HG03097 (cell line): Measurements from ENCODE around the gene IGFBPL1.

Source experiments
- ATAC-seq: cut with Tn5 transposase; IDR thresholded peaks from one replicate; pipeline ENCODE4 v1.9.1; 2021; ENCODE audit not compliant: unreplicated experiment, low FRiP score

Gene IGFBPL1

DNA sequence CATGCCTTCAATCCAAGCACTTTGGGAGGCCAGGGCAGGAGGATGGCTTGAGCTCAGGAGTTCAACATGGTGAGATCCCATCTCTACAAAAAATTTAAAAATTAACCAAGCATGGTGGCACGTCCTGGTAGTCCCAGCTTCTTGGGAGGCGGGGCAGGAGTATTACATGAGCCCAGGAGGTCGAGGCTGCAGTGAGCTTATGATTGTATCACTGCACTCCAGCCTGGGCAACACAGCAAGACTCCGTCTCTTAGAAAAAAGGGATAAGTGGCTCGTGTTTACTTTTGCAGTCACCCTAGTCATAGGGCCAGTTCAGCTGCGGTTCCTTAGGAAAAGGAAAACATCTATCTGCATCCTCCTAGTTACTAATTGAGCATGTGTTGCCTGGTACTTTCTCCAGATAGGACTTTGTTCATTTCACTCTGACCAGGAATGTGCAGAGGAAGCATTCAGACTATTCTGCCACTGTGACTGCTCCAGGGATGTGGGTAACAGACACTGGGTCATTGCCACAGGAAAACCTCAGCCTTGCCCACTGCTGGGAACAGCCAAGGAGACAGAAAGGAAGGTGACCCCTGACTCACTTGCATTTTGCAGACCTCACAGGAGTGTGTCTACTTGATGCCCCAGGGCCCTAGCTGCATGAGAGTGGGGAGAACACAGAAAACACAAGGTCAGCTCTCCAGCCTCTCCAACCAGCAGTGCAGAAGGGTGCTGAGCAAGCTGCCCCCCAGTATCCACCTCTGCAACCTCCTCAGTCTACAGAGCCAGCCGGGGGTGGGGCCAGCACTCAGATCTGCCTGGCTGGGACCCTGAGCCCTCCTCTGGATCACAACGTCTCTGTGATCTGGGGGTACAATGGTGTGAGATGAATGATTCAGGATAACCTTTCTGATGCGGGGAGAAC, 65.6 kb downstream of the IGFBPL1 start:
- no peak for ATAC-seq

DNA sequence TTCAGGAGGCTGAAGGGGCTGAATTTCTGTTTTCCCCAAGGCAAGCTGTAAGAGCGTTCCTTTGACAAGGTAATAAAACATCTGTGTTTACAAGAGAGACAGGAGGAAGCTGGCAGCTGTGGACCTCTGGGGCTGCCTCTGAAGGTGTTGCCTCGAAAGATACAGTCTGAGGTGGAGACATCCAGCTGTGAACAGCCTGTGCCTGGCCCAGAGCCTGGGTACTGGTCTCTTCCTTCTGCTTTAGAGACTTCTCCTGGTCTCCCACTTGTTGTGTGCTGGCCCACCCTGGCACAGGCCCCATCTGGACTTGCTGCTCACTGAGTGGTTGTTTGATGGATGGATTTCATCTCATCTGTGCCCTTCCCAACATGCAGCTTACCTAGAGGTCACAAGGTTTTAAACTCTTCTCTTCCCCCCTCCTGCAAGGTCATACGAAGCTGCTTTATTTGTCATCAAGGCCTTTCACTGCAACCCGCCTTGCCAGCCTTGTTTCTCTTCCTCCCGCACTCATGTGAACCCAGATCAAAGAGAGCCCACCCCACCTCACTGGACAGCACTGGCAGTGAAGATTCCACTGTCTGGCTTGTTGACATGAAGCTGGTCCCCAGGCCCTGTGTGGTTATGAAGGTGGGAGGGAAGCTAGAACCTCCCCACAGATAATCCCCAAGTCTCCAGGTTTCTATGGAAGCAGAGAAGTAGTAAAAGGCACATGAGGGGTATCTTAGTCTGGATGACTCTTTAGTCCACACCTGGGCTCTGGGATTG, 66.7 kb downstream of the IGFBPL1 start:
- no peak for ATAC-seq

DNA sequence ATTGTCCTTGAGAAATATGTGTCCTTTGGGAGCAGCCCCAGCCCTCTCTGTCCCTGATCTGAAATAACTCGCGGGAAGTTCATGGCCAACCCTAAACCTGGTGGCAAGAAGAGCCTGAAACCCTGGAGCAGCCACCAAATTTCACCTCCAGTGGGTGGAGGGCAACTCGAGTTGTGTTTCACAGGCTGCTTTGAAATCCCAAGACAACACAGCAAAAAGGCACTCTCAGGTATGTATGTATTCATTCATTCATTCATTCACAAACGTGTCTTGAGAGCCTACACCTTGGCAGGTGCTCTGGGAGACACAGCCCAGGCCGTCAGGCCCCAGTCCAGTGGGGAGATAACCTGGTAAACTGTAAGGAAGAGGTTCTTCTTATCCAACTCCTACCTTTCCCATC, 67.4 kb downstream of the IGFBPL1 start:
- no peak for ATAC-seq
